ENCODE measurements around the gene CERK. TPM values are rescaled to one million over a fixed set of nuclear protein-coding genes. Genes with fewer than 3 reads are reported as not detected.

The CERK gene
- total and polyA plus RNA-seq, 2 of the 13 experiments (the other 11 are each of a cell fraction or from before 2014, with no cell fraction given), result 40.3 to 41.9 TPM

- TF ChIP-seq, protein P1, sequence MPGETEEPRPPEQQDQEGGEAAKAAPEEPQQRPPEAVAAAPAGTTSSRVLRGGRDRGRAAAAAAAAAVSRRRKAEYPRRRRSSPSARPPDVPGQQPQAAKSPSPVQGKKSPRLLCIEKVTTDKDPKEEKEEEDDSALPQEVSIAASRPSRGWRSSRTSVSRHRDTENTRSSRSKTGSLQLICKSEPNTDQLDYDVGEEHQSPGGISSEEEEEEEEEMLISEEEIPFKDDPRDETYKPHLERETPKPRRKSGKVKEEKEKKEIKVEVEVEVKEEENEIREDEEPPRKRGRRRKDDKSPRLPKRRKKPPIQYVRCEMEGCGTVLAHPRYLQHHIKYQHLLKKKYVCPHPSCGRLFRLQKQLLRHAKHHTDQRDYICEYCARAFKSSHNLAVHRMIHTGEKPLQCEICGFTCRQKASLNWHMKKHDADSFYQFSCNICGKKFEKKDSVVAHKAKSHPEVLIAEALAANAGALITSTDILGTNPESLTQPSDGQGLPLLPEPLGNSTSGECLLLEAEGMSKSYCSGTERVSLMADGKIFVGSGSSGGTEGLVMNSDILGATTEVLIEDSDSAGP (CRISPR knock-in tag; IDR thresholded peaks at IDR 0.05; ENCODE audit: borderline replicate concordance), result peak; percentile 77
- TF ChIP-seq KMT2A (CRISPR knock-in tag; IDR thresholded peaks at IDR 0.05), result peak; percentile 46; the same call in 1 of the 2 replicates
- TF ChIP-seq FOXK2 (IDR thresholded peaks at IDR 0.05), result no peak
- TF ChIP-seq ZBTB7B (CRISPR knock-in tag; IDR thresholded peaks at IDR 0.05), result 0 out of 2 replicates have a peak, but pooled peaks have one; percentile 46
- TF ChIP-seq MIXL1 (CRISPR knock-in tag; IDR thresholded peaks at IDR 0.05), result 0 out of 2 replicates have a peak, but pooled peaks have one; percentile 7
- no peak for TF ChIP-seq RORA (CRISPR knock-in tag; IDR thresholded peaks at IDR 0.05)
- TF ChIP-seq FOSL2 (CRISPR knock-in tag; IDR thresholded peaks at IDR 0.05), result peak; percentile 67
- TF ChIP-seq ZNF761 (CRISPR knock-in tag; conservative IDR thresholded peaks at IDR 0.05), result no peak
- no peak for TF ChIP-seq GATA4 (IDR thresholded peaks at IDR 0.05; ENCODE audit: borderline replicate concordance, low read depth)
- no peak for TF ChIP-seq MBD4 (IDR thresholded peaks at IDR 0.05; ENCODE audit: borderline replicate concordance, low read length)
- peak; percentile 79 for TF ChIP-seq ZFX (CRISPR knock-in tag; IDR thresholded peaks at IDR 0.05; ENCODE audit: low read depth)
- no peak for TF ChIP-seq ZFP36L2 (CRISPR knock-in tag; IDR thresholded peaks at IDR 0.05)
- TF ChIP-seq ZFYVE20 (CRISPR knock-in tag; IDR thresholded peaks at IDR 0.05; ENCODE audit: borderline replicate concordance, low read depth), result 0 out of 2 replicates have a peak, but pooled peaks have one; percentile 43
- TF ChIP-seq TGIF2 (CRISPR knock-in tag; IDR thresholded peaks at IDR 0.05), result peak; percentile 82; the same call in 1 of the 2 replicates
- TF ChIP-seq EP300 (IDR thresholded peaks at IDR 0.05; ENCODE audit: low read depth in 2 of 2, low read length in 2 of 2), result no peak
- TF ChIP-seq EP300 (CRISPR knock-in tag; IDR thresholded peaks at IDR 0.05; ENCODE audit: borderline replicate concordance), result no peak
- TF ChIP-seq HNRNPLL (IDR thresholded peaks at IDR 0.05; ENCODE audit: low read depth, low read length, poor library complexity, severe bottlenecking), result no peak
- TF ChIP-seq ZNF331 (CRISPR knock-in tag; IDR thresholded peaks at IDR 0.05), result peak; percentile 67; the same call in 1 of the 2 replicates
- TF ChIP-seq ZNF530 (CRISPR knock-in tag; IDR thresholded peaks at IDR 0.05; ENCODE audit: low read depth), result no peak
- TF ChIP-seq, protein P2, sequence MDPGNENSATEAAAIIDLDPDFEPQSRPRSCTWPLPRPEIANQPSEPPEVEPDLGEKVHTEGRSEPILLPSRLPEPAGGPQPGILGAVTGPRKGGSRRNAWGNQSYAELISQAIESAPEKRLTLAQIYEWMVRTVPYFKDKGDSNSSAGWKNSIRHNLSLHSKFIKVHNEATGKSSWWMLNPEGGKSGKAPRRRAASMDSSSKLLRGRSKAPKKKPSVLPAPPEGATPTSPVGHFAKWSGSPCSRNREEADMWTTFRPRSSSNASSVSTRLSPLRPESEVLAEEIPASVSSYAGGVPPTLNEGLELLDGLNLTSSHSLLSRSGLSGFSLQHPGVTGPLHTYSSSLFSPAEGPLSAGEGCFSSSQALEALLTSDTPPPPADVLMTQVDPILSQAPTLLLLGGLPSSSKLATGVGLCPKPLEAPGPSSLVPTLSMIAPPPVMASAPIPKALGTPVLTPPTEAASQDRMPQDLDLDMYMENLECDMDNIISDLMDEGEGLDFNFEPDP (CRISPR knock-in tag; conservative IDR thresholded peaks at IDR 0.05), result 0 out of 2 replicates have a peak, but pooled peaks have one; percentile 73
- TF ChIP-seq REXO4 (CRISPR knock-in tag; IDR thresholded peaks at IDR 0.05; ENCODE audit: borderline replicate concordance), result no peak
- TF ChIP-seq MTA3 (CRISPR knock-in tag; IDR thresholded peaks at IDR 0.05), result no peak
- TF ChIP-seq SNAPC2 (CRISPR knock-in tag; IDR thresholded peaks at IDR 0.05), result no peak
- peak; percentile 22; the same call in 1 of the 2 replicates for TF ChIP-seq SOX5 (CRISPR knock-in tag; IDR thresholded peaks at IDR 0.05; ENCODE audit: borderline replicate concordance)
- TF ChIP-seq SYNCRIP (IDR thresholded peaks at IDR 0.05; ENCODE audit: insufficient read depth, low read depth, low read length), result no peak
- TF ChIP-seq ZNF749 (CRISPR knock-in tag; IDR thresholded peaks at IDR 0.05; ENCODE audit: borderline replicate concordance), result no peak
Measured at GRCh38 chr22:46739094-46739870, 1.2 kb upstream of the CERK start (continued).

All from HepG2 (cell line).